ENCODE results near the gene ENDOG.
A peak's percentile ranks its signal among the peaks of the same experiment; 100 is the strongest.
"Not testable (repeated sequence)": the region's sequence is repeated elsewhere in the genome, so short reads cannot be mapped to it uniquely, and the experiment has no call there.

The ENDOG gene

GRCh38 chr9:128786681-128787601 lies 31.4 kb upstream of the ENDOG start, which contains the start of gene TBC1D13:
Gene TBC1D13 (plus strand): TSS chr9:128787253. CDS start chr9:128787354, 101 bp downstream.
- TF ChIP-seq CTCF (conservative IDR thresholded peaks at IDR 0.05; ENCODE audit: low read depth), result no peak

DNA sequence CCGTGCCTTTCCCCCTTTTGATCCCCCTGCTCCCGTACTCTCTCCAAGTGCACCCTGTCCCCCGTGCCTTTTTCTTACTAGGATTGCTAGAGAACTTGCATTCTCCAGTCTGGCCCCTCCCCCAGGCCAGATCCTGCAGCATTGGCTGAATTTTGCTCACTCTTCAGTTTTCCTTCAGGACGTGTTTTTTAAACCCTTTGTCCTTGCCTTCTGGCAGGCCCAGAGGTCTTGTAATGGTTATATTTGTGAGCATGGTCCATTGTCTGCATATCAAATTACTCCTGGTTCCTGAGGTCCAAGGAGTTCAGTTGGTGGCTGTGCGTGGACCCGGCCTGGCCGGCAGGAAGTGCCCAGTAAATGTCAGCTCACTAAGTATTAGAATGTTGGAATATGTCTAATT lies 30.6 kb upstream of the ENDOG start:
- peak; percentile 55 for DNase-seq (ENCODE audit: low spot score)
- ChIA-PET POLR2A (ENCODE audit: low non-redundant PET) (no interaction called here), CTCF (interaction anchor here (0.6 to 0.9 kb wide), 3 partner anchors 20 to 86 kb away, joined by 3 to 4 read pairs (median 3); no protein-coding TSS in a partner anchor)
- TF ChIP-seq CTCF (conservative IDR thresholded peaks at IDR 0.05; ENCODE audit: low read depth), result no peak
- peak overlapping the region; percentile 83 for H3K27ac ChIP-seq

More at GRCh38 chr9:128786681-128787601, 31.4 kb upstream of the ENDOG start, which contains the start of gene TBC1D13:
- ChIA-PET CTCF (interaction anchor here (0.6 to 0.7 kb wide), 4 partner anchors 19 to 88 kb away, joined by 3 to 5 read pairs (median 4); no protein-coding TSS in a partner anchor), POLR2A (ENCODE audit: low non-redundant PET) (no interaction called here)
- DNase-seq (ENCODE audit: low spot score), result peak; percentile 99
- H3K27ac ChIP-seq, result peak within 1 kb of the TSS; percentile 83

- no peak for DNase-seq (ENCODE audit: low spot score)
- POLR2A ChIA-PET (ENCODE audit: low non-redundant PET), result interaction anchor here (0.5 to 0.8 kb wide), 4 partner anchors 18 to 112 kb away, joined by 3 to 5 read pairs (median 4); no protein-coding TSS in a partner anchor
- peak overlapping the region; percentile 83 for H3K27ac ChIP-seq
- TF ChIP-seq CTCF (conservative IDR thresholded peaks at IDR 0.05; ENCODE audit: low read depth), result no peak
- CTCF ChIA-PET, result interaction anchor here (0.9 kb wide), 1 partner anchor 21 kb away, joined by 3 read pairs; no protein-coding TSS in a partner anchor
Measured at GRCh38 chr9:128788445-128788844, 29.9 kb upstream of the ENDOG start.

GRCh38 chr9:128790536-128790935 lies 27.8 kb upstream of the ENDOG start:
- POLR2A ChIA-PET (ENCODE audit: low non-redundant PET), result interaction anchor here (0.7 kb wide), 1 partner anchor 1636 kb away, joined by 3 read pairs; no protein-coding TSS in a partner anchor

DNA sequence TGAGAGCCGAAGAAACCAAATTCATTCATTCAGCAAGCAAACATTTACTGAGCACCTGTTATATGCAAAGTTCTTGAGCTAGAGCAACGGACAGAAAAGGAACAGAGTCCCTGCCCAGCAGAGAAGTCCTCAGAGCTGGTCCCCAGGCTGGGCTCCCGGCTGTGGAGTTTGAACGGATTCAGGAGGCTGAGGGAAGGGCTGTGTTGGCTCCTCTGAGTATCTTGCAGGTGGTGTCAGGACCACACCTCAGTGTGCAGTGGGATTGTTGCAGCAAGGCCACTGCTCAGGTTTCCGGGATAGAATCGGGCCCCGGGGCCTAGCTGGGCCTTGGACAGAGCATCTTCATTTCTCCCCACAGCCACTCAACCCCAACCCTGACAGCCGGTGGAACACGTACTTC lies 26.2 kb upstream of the ENDOG start:
- ChIA-PET CTCF (interaction anchor here (0.5 to 0.6 kb wide), 3 partner anchors 15 to 23 kb away, joined by 3 to 4 read pairs (median 3); no protein-coding TSS in a partner anchor), POLR2A (ENCODE audit: low non-redundant PET) (no interaction called here)
- no peak for DNase-seq (ENCODE audit: low spot score)
- no peak overlapping the region; the same call in 1 of the 2 replicates for H3K27ac ChIP-seq
- no peak for TF ChIP-seq CTCF (conservative IDR thresholded peaks at IDR 0.05; ENCODE audit: low read depth)

More at GRCh38 chr9:128790536-128790935, 27.8 kb upstream of the ENDOG start:
- TF ChIP-seq CTCF (conservative IDR thresholded peaks at IDR 0.05; ENCODE audit: low read depth), result no peak
- H3K27ac ChIP-seq, result peak overlapping the region; percentile 14
- DNase-seq (ENCODE audit: low spot score), result no peak
- CTCF ChIA-PET, result interaction anchor here (0.5 kb wide), 1 partner anchor 46 kb away, joined by 3 read pairs; no protein-coding TSS in a partner anchor

- peak overlapping the region; percentile 3; the same call in 1 of the 2 replicates for H3K27ac ChIP-seq
- CTCF ChIA-PET, result interaction anchor here (0.7 kb wide), 1 partner anchor 25 kb away, joined by 3 read pairs; no protein-coding TSS in a partner anchor
- no peak for DNase-seq (ENCODE audit: low spot score)
- no peak for TF ChIP-seq CTCF (conservative IDR thresholded peaks at IDR 0.05; ENCODE audit: low read depth)
- POLR2A ChIA-PET (ENCODE audit: low non-redundant PET), result no interaction called here
Measured at GRCh38 chr9:128792978-128793686, 25.2 kb upstream of the ENDOG start.

DNA sequence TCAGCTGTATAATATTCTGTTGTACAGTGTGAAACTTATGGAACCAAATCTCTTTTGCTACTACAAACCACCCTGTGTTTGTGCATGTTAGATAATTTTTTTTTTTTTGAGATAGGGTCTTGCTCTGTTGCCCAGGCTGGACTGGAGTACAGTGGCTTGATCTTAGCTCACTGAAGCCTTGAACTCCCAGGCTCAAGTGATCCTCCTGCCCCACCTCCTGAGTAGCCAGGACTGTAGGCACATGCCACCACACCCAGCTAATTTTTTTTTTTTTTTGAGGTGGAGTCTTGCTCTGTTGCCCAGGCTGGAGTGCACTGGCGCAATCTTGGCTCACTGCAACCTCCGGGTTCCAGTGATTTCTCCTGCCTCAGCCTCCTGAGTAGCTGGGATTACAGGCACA lies 23.3 kb upstream of the ENDOG start:
- DNase-seq (ENCODE audit: low spot score); POLR2A ChIA-PET (ENCODE audit: low non-redundant PET); H3K27ac ChIP-seq: not testable (repeated sequence)
- CTCF ChIA-PET, result interaction anchor here (0.7 kb wide), 1 partner anchor 23 kb away, joined by 4 read pairs; the partner anchor contains the start of gene ENDOG
